HG02642 (cell line): ENCODE data around the gene PAXX.

Experiments
- ATAC-seq: cut with Tn5 transposase; IDR thresholded peaks from one replicate; pipeline ENCODE4 v1.9.1; 2021; ENCODE audit warnings: mild to moderate bottlenecking; ENCODE audit not compliant: unreplicated experiment, poor library complexity

Gene PAXX

DNA sequence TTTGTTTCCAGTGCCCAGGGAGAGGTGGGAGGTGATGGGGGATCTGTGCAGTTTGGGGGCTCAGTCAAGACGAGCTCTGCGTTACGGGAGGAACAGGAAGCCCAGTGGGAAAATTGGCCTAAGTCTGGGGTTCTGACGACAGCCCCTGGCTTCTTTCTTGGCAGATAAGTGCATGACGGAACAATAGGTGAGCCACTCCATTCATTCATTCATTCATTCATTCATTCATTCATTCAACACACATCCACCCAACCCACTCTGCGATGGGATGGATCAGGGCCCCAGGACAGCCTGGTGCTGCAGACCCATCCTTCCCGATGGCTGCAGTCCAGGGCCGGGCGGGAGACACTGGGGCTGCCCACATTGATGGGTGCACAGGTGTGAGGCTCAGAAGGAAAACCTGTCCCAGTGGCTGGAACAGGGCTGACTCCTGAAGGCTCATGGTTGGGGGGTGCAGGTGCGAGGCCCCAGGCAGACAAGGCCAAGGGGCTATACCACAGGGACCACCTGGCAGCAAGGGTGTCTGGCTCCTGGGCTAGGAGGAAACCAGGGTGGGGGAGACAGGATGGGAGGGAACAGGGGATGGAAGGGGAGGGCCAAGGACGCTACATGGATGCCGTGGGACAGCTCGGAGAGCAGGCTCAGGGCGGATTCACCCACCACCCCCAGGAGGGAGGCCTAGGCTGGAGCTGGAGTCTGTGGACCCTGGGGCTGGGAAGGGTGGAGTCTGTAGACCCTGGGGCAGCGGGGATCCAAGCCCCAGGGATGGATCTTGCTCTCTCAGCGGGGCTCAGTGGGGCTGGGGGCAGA lies 11.3 kb upstream of the PAXX start:
- ATAC-seq = no peak

DNA sequence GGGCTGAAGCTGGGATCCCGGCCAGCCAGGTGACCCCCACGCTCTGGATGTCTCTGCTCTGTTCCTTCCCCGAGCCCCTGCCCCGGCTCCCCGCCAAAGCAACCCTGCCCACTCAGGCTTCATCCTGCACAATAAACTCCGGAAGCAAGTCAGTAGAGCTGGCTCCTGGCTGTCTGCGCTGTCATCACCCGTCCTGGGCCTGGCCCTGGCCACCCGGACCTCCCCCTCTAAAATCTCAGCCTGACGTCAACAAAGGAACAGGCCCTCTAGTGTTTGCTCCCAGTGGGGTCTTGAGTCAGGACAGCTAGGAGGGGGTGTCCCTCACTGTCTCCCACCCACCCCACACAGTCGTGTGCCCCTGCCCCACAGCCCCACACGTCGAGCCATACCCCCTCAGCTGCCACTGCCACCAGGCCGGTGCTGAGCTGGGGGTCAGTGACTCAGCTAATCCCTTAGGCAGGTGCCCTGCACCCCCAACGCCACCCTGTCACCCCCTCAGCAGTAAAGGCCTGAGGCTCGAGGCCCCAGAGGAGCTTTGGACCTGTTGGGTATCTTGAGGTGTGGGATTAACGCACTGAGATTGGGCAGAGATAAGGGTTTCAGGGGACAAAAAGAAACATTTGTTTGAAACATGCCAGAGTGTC lies 10.5 kb upstream of the PAXX start:
- no peak for ATAC-seq

DNA sequence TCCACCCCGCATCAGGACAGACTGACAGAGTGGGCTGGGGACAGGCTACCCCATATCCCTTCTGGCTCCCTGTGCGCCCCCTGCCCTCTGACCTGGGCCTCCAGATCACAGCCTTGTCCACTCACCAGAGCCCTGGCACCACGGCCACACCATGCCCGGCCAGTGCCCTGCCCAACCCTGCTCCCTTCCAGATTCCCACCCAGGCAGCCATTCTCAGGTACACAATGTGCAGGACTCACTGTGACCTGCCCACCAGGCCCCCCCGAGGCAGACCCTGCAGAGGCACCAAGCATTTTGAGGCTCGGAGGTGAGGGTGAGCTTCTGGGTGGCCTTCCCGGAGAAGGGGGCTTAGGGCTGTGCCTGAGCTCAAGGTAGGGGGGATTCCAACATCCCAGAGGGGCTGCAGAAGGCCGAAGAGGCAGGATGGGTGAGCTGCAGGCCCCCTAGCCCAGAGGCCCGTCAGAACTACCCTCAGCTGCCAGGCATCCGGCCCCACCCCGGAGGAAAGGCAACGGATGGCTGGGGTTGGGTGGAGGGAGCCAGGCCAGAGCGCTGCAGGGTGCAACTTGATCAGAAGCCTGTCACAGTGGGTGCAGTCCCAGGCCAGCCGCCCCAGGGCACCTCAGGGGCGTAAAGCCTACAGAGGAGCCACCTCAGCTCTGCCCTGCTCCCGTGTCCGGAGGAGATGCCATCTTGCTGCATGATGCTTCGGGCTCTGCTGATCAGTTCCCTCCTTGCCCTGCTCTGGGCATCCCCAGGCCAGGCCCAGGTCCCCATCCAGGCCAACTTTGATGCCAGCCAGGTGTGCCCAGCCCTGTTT lies 9.8 kb upstream of the PAXX start, which contains the start of gene LCNL1:
TSS of gene LCNL1 (plus strand) at position 762 of the 820 bp plus-strand sequence. CDS start 594 bp downstream, outside the sequence.
- ATAC-seq = no peak

DNA sequence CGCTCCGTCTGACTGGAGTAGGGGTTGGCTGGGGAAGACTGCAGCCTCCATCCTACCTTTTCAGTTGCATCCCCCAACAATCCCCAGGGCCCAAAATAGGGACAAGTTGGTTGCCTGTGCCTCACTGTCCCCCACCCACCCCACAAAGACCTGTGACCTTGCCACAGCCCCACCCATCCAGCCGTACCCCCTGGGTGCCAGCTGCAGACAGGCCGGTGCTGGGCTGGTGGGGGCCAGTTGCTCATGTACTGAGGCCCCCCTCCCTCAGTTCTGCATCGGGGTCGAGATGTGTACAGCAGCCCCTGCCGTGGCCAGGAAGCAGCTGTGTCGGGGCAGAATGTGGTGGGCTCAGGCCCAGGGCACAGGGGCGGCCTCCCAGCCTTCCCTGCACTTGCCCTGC lies 9.1 kb upstream of the PAXX start:
- ATAC-seq = no peak

DNA sequence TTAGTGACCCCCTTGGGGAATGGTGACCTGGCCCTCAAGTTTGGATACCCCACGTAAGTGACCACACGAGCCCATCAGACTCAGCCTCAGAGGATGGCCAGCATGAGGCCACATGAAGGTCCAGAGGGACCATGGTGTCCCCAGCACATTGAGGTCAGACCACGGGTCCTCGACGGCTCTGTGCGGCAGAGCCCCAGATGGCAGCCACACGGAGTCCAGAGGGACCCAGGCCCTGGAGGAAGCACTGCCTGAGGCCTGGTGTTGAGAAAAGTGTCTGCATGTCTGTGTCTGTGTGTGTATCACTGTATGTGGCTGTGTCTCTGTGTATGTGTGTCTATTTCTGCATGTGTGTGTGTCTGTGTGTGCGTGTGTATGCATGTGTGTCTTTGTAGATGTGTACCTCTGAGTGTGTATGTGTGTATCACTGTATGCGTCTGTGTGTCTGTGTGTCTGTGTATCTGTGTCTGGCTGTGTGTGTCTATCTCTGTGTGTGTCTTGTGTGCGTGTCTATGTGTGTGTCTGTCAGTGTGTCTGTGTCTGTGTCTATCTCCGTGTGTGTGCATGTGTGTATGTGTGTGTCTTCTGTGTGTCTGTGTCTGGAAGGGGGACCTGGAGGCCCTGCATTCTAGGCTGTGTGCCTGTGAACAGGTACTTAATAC lies 8.4 kb upstream of the PAXX start:
- ATAC-seq = no peak

DNA sequence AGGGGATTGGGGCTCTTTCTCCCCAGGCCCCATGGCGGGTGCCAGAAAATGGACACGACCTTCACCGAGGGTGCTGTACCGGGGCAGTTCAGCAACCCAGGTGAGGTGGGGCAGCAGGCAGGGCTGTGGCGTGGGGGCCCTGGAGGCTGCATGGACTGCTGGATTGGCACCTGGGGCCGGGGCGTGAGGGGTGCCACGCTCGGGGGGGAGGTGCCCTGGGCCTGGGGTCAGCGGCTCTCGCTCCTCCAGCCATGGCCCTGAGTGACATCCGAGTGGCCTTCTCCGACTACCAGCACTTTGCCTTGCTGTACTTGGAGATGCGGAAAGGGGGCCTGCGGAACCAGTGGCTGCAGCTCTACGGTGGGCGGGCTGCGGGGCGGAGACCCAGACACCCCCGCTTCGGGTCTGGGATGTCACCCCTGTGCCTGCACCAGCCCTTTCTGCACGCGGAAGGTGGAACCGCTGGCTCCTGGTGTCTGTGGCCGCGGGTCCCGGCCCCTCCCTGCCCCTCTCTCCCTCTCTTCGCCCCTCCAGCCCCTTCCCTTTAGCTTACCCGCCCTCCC lies 7.7 kb upstream of the PAXX start:
- no peak for ATAC-seq

DNA sequence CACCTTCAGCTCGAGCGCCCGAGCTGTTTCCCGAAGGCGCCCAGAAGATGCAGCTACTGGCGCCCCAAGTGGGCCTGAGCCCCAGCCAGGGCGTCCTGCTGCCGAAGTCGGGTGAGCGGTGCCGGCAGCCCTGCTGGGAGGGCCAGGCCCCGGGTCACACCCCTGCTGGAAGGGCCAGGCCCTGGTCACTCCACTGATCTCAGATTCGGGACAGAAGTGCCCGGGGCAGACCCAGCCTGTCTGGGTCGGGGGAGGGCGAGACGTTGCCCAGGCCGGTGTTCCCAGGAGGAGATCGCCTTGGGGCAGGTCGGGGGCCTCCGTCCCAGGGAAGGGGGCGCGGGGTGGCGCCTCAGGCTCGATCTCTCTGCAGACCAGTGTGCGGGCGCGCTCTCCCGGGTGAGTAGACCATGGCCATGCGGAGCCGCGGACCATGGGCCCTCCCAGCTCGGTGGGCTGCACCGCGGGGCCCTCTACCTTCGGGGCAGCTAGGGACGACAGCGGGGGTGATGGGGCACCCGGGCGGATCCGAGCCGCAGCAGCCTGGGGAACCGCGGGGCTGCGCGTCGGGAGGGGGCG lies 7.1 kb upstream of the PAXX start:
- no peak for ATAC-seq

DNA sequence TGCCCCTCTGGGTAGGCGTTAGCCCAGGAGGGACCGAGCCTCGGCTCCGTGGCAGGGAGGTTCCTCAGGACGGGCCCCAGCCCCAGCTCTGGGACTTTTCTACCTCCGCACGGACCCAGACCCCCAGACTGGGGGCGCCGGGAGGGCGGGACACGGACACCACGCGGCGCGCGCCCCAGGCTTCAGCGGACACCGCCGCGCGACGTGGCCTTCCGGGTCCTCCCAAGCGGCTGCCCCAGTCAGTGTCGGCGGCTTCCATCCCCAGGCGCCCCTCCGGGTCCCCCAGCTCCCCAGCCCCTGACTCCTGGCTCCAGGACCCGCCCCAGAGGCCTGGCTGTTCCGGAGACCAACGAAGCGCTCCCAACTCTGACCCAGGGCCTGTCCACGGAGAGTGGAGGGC lies 6.4 kb upstream of the PAXX start:
- ATAC-seq = no peak

DNA sequence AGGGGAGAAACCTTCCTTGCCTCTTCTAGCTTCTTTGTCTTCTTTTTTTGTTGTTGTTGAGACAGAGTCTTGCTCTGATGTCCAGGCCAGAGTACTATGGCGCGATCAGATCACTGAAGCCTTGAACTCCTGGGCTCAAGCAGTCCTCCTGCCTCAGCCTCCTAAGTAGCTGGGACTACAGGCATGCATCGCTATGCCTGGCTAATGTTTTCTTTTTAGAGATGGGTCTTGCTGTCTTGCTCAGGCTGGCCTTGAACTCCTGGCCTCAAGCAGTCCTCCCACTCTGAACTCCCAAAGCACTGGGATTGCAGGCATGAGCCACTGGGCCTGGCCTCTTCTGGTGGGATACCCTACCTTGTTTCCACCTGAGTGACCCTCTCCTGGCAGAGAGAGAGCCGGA lies 3.4 kb upstream of the PAXX start:
- no peak for ATAC-seq

DNA sequence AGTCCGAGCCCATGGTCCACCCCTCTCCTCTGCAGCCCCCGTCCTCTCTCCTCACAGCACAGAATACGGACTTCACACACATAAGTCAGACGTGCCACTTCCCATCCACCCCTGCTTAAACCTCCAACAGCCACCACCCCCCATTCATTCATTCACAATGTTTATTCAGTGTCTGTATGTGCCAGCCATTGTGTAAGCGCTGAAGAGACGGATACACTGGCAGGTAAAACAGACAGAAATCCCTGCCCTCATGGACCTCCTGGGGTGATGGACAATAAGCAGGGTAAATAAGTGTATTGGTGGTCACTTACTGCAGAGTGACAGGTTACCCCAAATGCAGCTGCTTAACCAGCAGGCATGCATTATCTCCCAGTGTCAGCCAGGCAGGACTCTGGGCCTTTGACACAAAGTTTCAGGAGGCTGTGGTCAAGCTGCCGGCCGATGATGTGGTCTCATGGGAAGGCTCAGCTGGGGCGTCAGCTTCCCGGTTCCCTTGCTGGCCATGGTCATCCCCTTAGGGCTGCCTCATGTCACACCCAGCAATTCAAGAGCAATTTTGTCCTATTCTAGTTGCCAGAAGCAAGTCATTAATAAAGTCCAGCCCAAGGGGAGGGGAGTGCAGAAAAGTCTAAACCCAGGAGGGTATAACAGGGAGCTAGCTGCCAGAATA lies 1.8 kb upstream of the PAXX start:
- no peak for ATAC-seq

DNA sequence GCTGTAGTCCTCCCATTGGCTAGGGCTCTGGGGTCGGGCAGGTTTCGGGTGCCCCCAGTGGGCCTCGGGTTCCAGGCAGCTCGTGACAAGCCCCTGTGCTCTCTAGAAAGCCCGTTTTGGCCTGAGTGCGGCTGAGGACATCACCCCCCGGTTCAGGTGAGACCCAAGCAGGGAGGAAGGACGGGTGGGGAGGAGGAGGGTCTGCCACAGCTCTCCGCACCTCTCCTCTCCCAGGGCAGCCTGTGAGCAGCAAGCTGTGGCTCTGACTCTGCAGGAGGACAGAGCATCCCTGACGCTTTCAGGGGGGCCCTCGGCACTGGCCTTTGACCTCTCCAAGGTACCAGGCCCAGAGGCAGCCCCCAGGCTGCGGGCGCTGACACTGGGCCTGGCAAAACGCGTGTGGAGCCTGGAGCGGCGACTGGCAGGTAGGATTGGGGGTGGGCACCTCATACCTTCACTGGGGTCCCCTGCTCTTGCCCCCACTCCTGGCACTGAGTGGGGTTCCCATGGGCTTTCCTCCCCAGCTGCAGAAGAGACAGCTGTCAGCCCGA lies 672 bp downstream of the PAXX start:
- ATAC-seq = no peak

DNA sequence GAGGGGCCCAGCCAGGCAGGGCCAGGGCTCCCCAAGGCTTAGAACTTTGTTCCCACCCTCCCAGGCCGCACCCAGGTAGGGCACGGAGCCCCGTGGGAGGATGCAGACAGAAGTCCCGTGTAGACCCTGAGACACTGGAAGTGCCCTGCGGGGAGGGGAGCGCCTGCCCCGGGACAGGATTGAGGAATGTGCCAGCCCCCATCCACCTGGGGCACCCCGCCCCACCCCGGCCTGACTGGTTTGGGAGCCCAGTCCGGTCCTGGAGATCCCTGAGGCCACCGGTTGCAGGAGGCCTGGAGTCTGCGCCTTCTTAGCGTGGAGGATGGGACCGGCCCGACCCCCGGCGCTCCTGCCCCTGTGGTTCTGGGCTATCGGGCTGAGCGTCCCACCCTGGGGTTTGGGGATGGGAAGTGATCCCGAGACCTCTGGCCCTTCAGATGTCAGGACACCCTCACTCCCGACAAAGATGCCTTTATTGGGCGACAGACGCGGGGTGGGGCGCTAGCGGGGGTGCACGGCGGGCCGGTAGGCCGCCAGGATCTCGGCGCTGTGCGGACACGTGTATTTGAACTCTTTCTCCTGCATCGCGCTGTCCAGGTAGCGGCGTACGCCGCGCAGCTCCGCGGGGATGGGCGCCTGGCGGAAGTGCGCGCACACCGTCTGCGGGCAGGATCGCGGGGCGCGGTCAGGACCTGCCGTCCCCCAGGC lies 2.1 kb downstream of the PAXX start:
- no peak for ATAC-seq

DNA sequence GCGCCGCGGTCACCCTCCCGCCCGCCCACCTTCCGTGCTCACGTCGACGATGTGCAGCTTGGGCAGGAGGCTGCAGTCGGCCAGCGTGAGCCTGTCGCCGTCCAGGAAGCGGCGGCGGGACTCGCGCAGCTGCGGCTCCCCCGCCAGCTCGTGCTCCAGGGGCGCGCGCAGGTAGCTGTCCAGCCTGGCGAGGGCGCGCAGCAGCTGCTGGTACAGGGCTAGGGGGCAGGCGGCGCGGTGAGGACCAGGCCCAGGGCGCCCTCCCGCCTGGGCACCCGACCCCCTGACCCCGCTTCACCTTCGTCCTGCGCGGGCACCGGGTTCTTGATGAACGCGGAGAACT lies 2.6 kb downstream of the PAXX start:
- no peak for ATAC-seq

DNA sequence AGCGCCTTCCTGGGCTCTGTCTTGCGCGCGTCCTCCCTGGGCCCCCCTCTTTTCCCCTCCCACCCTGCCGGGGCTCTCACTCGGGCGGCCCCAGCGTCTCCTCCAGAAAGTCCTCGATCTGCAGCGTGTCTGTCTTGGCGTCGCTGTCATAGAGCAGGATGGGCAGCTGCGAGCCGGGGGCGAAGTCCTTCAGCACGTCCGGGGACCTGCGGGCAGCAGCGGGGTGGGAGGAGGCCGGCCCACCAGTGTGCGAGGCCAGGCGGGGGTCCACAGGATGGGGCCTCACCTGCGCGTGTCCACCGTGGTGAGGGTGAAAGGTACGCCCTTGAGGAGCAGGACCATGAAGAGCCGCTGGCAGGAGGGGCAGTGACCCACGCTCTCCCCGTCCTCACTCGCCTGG lies 3.1 kb downstream of the PAXX start:
- ATAC-seq = no peak

DNA sequence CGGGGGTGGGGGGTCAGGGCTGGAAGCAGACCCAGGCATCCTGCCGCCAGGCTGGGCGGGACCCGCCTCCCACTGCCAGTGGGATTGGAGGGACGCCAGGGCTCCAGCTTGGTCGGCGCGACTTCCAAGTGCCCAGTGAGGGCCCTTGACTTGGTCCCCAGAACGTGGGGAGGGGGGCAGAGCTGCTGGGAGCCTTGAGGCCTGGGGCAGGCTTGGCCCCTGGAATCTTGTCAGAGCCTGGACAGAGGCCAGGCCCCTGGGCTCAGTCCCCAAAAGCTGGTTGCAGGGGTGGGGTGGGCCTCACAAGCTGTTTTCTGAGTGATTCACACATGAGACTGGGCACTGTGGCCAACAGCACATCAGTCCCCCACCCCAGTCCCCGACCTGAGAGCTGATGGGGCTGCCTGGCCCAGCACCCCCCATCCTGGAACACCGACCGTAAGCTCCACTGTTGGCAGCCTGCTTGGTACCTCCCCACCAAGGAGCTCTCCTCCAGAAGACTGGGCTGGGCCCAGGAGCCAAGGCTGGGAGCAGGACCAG lies 3.6 kb downstream of the PAXX start:
- no peak for ATAC-seq

DNA sequence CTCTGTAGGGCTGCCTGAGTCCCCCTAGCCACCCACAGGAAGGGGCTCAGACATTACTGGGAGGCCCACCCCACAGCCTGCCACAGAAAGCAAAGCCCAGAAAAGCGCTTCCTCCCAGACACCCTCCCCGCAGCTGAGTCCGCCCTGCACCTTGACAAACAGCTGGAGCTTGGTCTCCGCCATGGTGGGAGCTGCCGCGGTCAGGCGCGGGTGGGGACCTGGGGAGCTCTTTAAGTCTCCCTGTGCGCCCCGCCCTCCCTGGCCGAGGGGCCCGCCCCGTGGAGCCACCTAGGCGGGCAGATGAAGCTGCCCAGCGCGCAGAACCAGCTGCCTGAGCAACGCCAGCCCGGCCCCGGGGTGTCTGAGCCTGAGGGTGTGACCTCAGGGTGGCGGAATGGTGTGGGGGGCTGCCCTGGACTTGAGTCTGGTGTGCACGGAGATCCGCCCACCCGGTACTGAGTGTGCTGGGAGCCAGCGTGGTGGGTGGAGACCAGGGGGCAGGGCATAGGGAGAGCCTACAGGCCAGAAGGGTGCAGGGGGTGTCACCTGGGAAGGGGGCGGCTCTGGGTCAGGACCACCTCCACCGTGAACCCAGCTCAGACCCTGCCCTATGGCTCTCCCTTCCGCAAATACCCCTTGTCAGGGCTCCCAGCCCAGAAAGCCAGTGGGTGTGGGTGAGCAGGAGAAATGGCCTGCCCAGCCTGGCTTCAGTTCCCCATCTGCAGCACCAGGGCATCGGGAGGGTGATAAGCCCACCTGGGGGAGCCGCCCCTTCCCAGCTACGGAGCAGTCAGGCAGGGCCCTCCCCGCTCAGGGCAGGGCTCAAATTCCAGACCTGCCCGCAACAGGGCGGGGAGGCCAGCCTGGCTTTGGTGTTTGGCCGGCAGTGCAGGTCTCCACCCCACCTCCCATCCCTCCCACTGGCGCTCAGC lies 4.4 kb downstream of the PAXX start, which contains the start of gene CLIC3:
TSS of gene CLIC3 (minus strand) at position 208 of the 932 bp plus-strand sequence. CDS start at position 183, 25 bp downstream.
- ATAC-seq = no peak

DNA sequence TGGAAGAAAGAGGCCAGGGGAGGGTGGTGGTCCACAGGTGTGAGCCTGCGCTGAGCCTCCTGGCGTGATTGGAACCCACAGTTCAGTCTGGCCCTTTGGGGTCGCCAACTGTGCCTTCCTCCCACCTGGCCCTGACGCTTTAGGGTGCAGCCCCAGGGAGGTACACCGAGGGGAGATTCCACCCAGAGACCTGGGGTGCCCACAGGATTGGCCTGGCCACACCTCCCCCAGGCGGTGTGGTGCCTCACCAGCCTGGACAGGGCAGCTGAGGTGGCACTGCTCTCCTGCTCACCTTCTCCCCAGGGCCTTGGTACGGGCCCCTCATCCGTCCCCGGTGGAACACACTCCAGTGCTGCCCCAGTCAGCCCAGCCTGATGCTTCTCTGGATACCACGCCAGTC lies 5.1 kb downstream of the PAXX start:
- no peak for ATAC-seq
